ENCODE data around the gene IL2RG. TPM values are rescaled to one million over a fixed set of nuclear protein-coding genes. Genes with fewer than 3 reads are reported as not detected.

Gene IL2RG
- total and polyA plus RNA-seq, 10 of the 15 experiments (the other 5 are each of a cell fraction or from before 2014, with no cell fraction given) = 63.9 to 686 (median 183) TPM

GRCh38 chrX:71128166-71128833 lies 16.9 kb upstream of the IL2RG start:
- CTCF ChIA-PET = interaction anchor here (0.8 to 3.9 kb wide), 13 partner anchors 10 to 148 kb away, joined by 3 to 82 read pairs (median 5); partner anchors contain the start of gene MED12
- intact Hi-C loops (cut with micrococcal nuclease; ENCODE audit: unreplicated experiment) (no loop called here), in situ Hi-C loops (cut with MboI) (no loop called here)
- Histone ChIP-seq H3K9ac (ENCODE audit: control insufficient read depth, insufficient read depth, low read length) (no peak overlapping the region), H4K20me1 (ENCODE audit: control insufficient read depth, insufficient read depth) (no peaks in the 10 kb centered on the region), H3K27me3 (replicated peaks in 1 of 2; ENCODE audit: control insufficient read depth in 2 of 2, insufficient read depth in 2 of 2, low read length in 1 of 2) (no peaks in the 10 kb centered on the region), H3K79me2 (ENCODE audit: control insufficient read depth, insufficient read depth, low read length) (no peaks in the 10 kb centered on the region), H3K4me1 (ENCODE audit: control insufficient read depth, insufficient read depth, low read length) (no peaks in the 10 kb centered on the region), H3K27ac (ENCODE audit: control insufficient read depth, insufficient read depth) (no peak overlapping the region), H3K36me3 (ENCODE audit: control insufficient read depth in 2 of 2, insufficient read depth in 2 of 2, low read length in 1 of 2) (peaks cover 1 to 12% of the 10 kb centered on the region in 2 experiments; a peak in 3 of 4 replicates), H3K4me2 (ENCODE audit: control insufficient read depth, insufficient read depth) (no peak overlapping the region), H2AFZ (ENCODE audit: control insufficient read depth, low read depth, low read length) (no peak overlapping the region), H3K9me3 (replicated peaks; ENCODE audit: control insufficient read depth, insufficient read depth, low read length) (no peaks in the 10 kb centered on the region), H3K4me3 (no peak overlapping the region)
- 73% methylated on average over 12 of the region's 12 CpGs for WGBS (ENCODE audit: insufficient coverage, insufficient replicate concordance, low lambda C conversion rate, missing lambda C conversion rate)
- SMC1A ChIA-PET (ENCODE audit: uncharacterized antibody, unreplicated experiment) = interaction anchor here (0.7 to 3.7 kb wide), 7 partner anchors 16 to 51 kb away, joined by 3 to 46 read pairs (median 3); no protein-coding TSS in a partner anchor
- DNase-seq (ENCODE audit: low read depth, low spot score) = no peak
- TF ChIP-seq ZNF24 (IDR thresholded peaks at IDR 0.05) (no peak), ZBED1 (IDR thresholded peaks at IDR 0.05; ENCODE audit: borderline replicate concordance) (no peak), BACH1 (IDR thresholded peaks at IDR 0.05; ENCODE audit: borderline replicate concordance) (no peak), KDM1A (IDR thresholded peaks at IDR 0.05; ENCODE audit: borderline replicate concordance) (no peak), POU2F2 (IDR thresholded peaks at IDR 0.05; ENCODE audit: borderline replicate concordance, low read depth, low read length) (no peak), NBN (IDR thresholded peaks at IDR 0.05) (no peak), ZNF622 (IDR thresholded peaks at IDR 0.05) (no peak), CBX3 (IDR thresholded peaks at IDR 0.05; ENCODE audit: borderline replicate concordance, low read depth) (no peak), RELB (IDR thresholded peaks at IDR 0.05; ENCODE audit: low read depth) (no peak), CBFB (IDR thresholded peaks at IDR 0.05; ENCODE audit: low read depth) (no peak), BMI1 (IDR thresholded peaks at IDR 0.05; ENCODE audit: borderline replicate concordance) (no peak), LARP7 (IDR thresholded peaks at IDR 0.05) (no peak), STAT1 (conservative IDR thresholded peaks at IDR 0.05) (no peak), ZNF207 (IDR thresholded peaks at IDR 0.05; ENCODE audit: borderline replicate concordance) (no peak), YBX1 (IDR thresholded peaks at IDR 0.05) (no peak)
- POLR2A ChIA-PET = interaction anchor here (0.6 to 1.0 kb wide), 2 partner anchors 17 to 29 kb away, joined by 3 to 5 read pairs; partner anchors contain the start of gene IL2RG
- ATAC-seq = no peak
- RAD21 ChIA-PET (ENCODE audit: unreplicated experiment) = interaction anchor here (0.6 to 2.4 kb wide), 6 partner anchors 10 to 31 kb away, joined by 3 to 19 read pairs (median 6); partner anchors contain the start of gene MED12
- no TSS peak for BruUV-seq (replicated peaks)
- no peak for FAIRE-seq

Data from GM12878 (cell line).